Measurements from ENCODE around the gene DHX57.

- TF ChIP-seq CTCF (IDR thresholded peaks at IDR 0.05) (no peak), POLR2A (IDR thresholded peaks at IDR 0.05) (no peak)
These were observed 121.2 kb downstream of the DHX57 start for GRCh38 chr2:38754506-38754905.
